Uterus (tissue), 2 donors: ENCODE data around the gene H2AZ2.

Source experiments
- CTCF ChIP-seq, 4 experiments: fragments of 200-600 bp in 2 of 4; fragments of 450-650 bp in 2 of 4; sonication (generic) in 2 of 4; IDR thresholded peaks; one replicate each; pipeline ENCODE4 v1.5.1; 2016 to 2019; ENCODE audit warnings: antibody characterized with exemption in 4 of 4, mild to moderate bottlenecking in 2 of 4, moderate library complexity in 1 of 4
- POLR2A ChIP-seq, 2 donors: fragments of 450-650 bp; IDR thresholded peaks; one replicate each; pipeline ENCODE4 v1.6.1; 2016; ENCODE audit warnings: antibody characterized with exemption in 2 of 2, mild to moderate bottlenecking in 1 of 2, moderate library complexity in 1 of 2

- TF ChIP-seq POLR2A (IDR thresholded peaks at IDR 0.05) = peak; percentile 97
- peak in 1 of 4 experiments; percentile 32 for TF ChIP-seq CTCF (IDR thresholded peaks at IDR 0.05)
Measured at GRCh38 chr7:44885394-44886317, 37.8 kb upstream of the H2AZ2 start, which contains the start of gene PURB.
